ENCODE results near the gene FER.
"Not testable (repeated sequence)": the region's sequence is repeated elsewhere in the genome, so short reads cannot be mapped to it uniquely, and the experiment has no call there.

The FER gene

GRCh38 chr5:109141222-109142200 is 393.8 kb downstream of the FER start:
- no peak for DNase-seq

- no peak for DNase-seq
These were observed 395.3 kb downstream of the FER start for GRCh38 chr5:109143031-109143430.

- no peak for DNase-seq
These were observed 397.4 kb downstream of the FER start for GRCh38 chr5:109145139-109145538.

- no peak for DNase-seq
These were observed 398.9 kb downstream of the FER start for GRCh38 chr5:109146591-109146990.

GRCh38 chr5:109152565-109152964 is 404.9 kb downstream of the FER start:
- DNase-seq, result no peak

GRCh38 chr5:109155625-109156024 is 407.9 kb downstream of the FER start:
- no peak for DNase-seq

GRCh38 chr5:109156885-109157284 is 409.2 kb downstream of the FER start:
- no peak for DNase-seq

GRCh38 chr5:109160468-109160867 is 412.8 kb downstream of the FER start:
- DNase-seq, result no peak

GRCh38 chr5:109161914-109162683 is 414.4 kb downstream of the FER start:
- DNase-seq, result no peak

- DNase-seq, result no peak
These were observed 415.6 kb downstream of the FER start for GRCh38 chr5:109163336-109163735.

GRCh38 chr5:109164001-109164400 is 416.3 kb downstream of the FER start:
- no peak for DNase-seq

- no peak for DNase-seq
These were observed 419.9 kb downstream of the FER start for GRCh38 chr5:109167586-109167985.

- DNase-seq, result no peak
These were observed 420.5 kb downstream of the FER start for GRCh38 chr5:109168151-109168550.

GRCh38 chr5:109170629-109171350 is 423.1 kb downstream of the FER start:
- DNase-seq, result no peak

- not testable (repeated sequence) for DNase-seq
These were observed 423.9 kb downstream of the FER start for GRCh38 chr5:109171437-109172073.

GRCh38 chr5:109173036-109173794 is 425.5 kb downstream of the FER start:
- DNase-seq, result no peak

- DNase-seq, result no peak
These were observed 429.5 kb downstream of the FER start for GRCh38 chr5:109177227-109177626.

- DNase-seq, result no peak
These were observed 430.1 kb downstream of the FER start for GRCh38 chr5:109177782-109178181.

GRCh38 chr5:109180668-109181067 is 433.0 kb downstream of the FER start:
- DNase-seq, result no peak

- no peak for DNase-seq
These were observed 439.1 kb downstream of the FER start for GRCh38 chr5:109186759-109187158.

- DNase-seq, result no peak
These were observed 443.5 kb downstream of the FER start for GRCh38 chr5:109191153-109191558.

GRCh38 chr5:109192027-109192426 is 444.3 kb downstream of the FER start:
- DNase-seq, result no peak
